PC-3 (cell line): ENCODE measurements around the gene PACSIN2. TPM values are rescaled to one million over a fixed set of nuclear protein-coding genes. Genes with fewer than 3 reads are reported as not detected.

Source experiments
- ATAC-seq: fragments of 200-7000 bp; cut with Tn5 transposase; 2 replicates; pipeline ENCODE4 v1.9.1; 2020; ENCODE audit warnings: mild to moderate bottlenecking, moderate library complexity
- BruUV-seq: library from RNA; stranded (reverse); fragments of 400-500 nt; replicated peaks from 2 replicates; lab custom pipeline; 2021; lab: Mats Ljungman, UMichigan
- CTCF ChIA-PET: fragments of 300-600 bp; sonication (Branson Sonifier 250); formaldehyde crosslinking; loops from one replicate; lab custom pipeline; 2022; ENCODE audit warnings: antibody characterized with exemption; lab: Charles Lee
- POLR2A ChIA-PET: fragments of 300-600 bp; sonication (Branson Sonifier 250); formaldehyde crosslinking; loops from one replicate; lab custom pipeline; 2022; ENCODE audit warnings: antibody characterized with exemption; ENCODE audit not compliant: unreplicated experiment; lab: Charles Lee
- DNase-seq: peaks from one replicate; pipeline ENCODE4 v3.0.0-alpha.2; 2015
- H2AFZ ChIP-seq: fragments of 300-600 bp; sonication (generic); 2 replicates; pipeline ENCODE4 v1.6.0; 2016; ENCODE audit warnings: antibody characterized with exemption, low read length
- H3F3A ChIP-seq: fragments of 300-600 bp; sonication (generic); one replicate; pipeline ENCODE4 v1.6.0; 2017; ENCODE audit warnings: antibody characterized with exemption, low read length, control low read depth, mild to moderate bottlenecking; ENCODE audit not compliant: unreplicated experiment
- H3K27ac ChIP-seq: fragments of 300-600 bp; sonication (generic); 2 replicates; pipeline ENCODE4 v1.5.1; 2016; ENCODE audit warnings: mild to moderate bottlenecking, low read length
- H3K27me3 ChIP-seq: fragments of 300-600 bp; sonication (generic); 2 replicates; pipeline ENCODE4 v1.6.1; 2016; ENCODE audit warnings: low read length, mixed read lengths
- H3K36me3 ChIP-seq: fragments of 300-600 bp; sonication (generic); 2 replicates; pipeline ENCODE4 v1.6.1; 2016; ENCODE audit warnings: low read depth, mixed run types, low read length, mixed read lengths
- H3K4me1 ChIP-seq: fragments of 300-600 bp; sonication (generic); 2 replicates; pipeline ENCODE4 v1.5.1; 2016; ENCODE audit warnings: low read length; ENCODE audit not compliant: insufficient read depth
- H3K4me2 ChIP-seq: fragments of 300-600 bp; sonication (generic); 2 replicates; pipeline ENCODE4 v1.6.0; 2016; ENCODE audit warnings: low read length
- H3K4me3 ChIP-seq: fragments of 300-600 bp; sonication (generic); 2 replicates; pipeline ENCODE4 v1.5.1; 2016; ENCODE audit warnings: mild to moderate bottlenecking, low read length, mixed read lengths
- H3K79me2 ChIP-seq: fragments of 300-600 bp; sonication (generic); 2 replicates; pipeline ENCODE4 v1.6.1; 2017; ENCODE audit warnings: low read length, mixed read lengths
- H3K9ac ChIP-seq: fragments of 300-600 bp; sonication (generic); 2 replicates; pipeline ENCODE4 v1.6.0; 2016; ENCODE audit warnings: mild to moderate bottlenecking, low read length
- H3K9me2 ChIP-seq: fragments of 300-600 bp; sonication (generic); replicated peaks from 2 replicates; pipeline ENCODE4 v1.6.1; 2016; ENCODE audit warnings: mixed run types, low read length, mixed read lengths
- H3K9me3 ChIP-seq: fragments of 300-600 bp; sonication (generic); 2 replicates; pipeline ENCODE4 v1.6.1; 2016; ENCODE audit warnings: low read length, mixed read lengths
- H4K20me1 ChIP-seq: fragments of 300-600 bp; sonication (generic); 2 replicates; pipeline ENCODE4 v1.6.1; 2016; ENCODE audit warnings: low read length, mixed read lengths
- EZH2 ChIP-seq: fragments of 300-600 bp; sonication (generic); IDR thresholded peaks from one replicate; pipeline ENCODE4 v1.6.1; 2017; ENCODE audit warnings: antibody characterized with exemption, mild to moderate bottlenecking, low read length; ENCODE audit not compliant: unreplicated experiment
- EZH2phosphoT487 ChIP-seq: fragments of 300-600 bp; sonication (generic); IDR thresholded peaks from 2 replicates; pipeline ENCODE4 v1.6.1; 2018; ENCODE audit warnings: mild to moderate bottlenecking, antibody characterized with exemption, low read length, borderline replicate concordance
- intact Hi-C: fragments of 100-400 bp; cut with micrococcal nuclease; formaldehyde crosslinking; loops from 2 replicates; pipeline ENCODE4 v1.9.0; 2023
- total RNA-seq: library from RNA; depleted of rRNA; stranded (reverse); fragments of >200 nt; gene quantifications from 2 replicates; pipeline ENCODE4 v1.2.3, GENCODE V29; 2014
- TF ChIP-seq, protein P1 (sequence below): fragments of 300-600 bp; sonication (generic); conservative IDR thresholded peaks from 2 replicates; pipeline ENCODE4 v1.5.1; 2017; ENCODE audit warnings: antibody characterized with exemption, low read depth, mild to moderate bottlenecking, low read length

Gene PACSIN2
- total RNA-seq, 1 experiment from 2014 or later, result 25.7 TPM

DNA sequence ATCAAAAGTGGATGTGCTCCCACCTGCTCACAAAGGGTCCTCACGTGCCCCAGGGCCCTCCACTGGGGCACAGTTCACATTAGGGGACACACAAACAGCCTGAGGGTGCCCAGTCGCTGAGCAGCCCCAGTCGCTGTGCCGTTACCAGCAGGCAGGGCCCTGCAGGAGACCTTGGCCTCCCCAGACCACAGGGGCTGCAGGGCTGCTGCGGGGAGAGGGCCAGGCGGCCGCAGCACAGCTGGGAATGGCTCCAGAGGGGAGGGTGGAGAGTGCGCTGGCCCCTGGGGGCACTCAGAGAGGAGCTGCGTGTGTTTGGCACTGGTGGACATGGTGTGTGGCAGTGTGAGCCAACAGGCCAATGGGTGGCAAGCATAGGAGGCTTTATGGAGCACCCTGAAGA is 20.3 kb upstream of the PACSIN2 start:
- Histone ChIP-seq H3K9me3 (no peaks in the 10 kb centered on the region), H3K27ac (no peak overlapping the region), H3K27me3 (no peaks in the 10 kb centered on the region), H3K9ac (no peak overlapping the region), H3F3A (no peaks in the 10 kb centered on the region), H3K36me3 (no peaks in the 10 kb centered on the region), H3K4me1 (no peaks in the 10 kb centered on the region), H3K4me3 (no peak overlapping the region), H2AFZ (no peak overlapping the region), H4K20me1 (no peaks in the 10 kb centered on the region), H3K79me2 (no peaks in the 10 kb centered on the region), H3K9me2 (no peaks in the 10 kb centered on the region), H3K4me2 (no peak overlapping the region)
- POLR2A ChIA-PET, result no interaction called here
- no TSS peak for BruUV-seq
- intact Hi-C loops, result no loop called here
- DNase-seq (no peak), ATAC-seq (no peak)
- CTCF ChIA-PET, result no interaction called here
- TF ChIP-seq, protein P1, sequence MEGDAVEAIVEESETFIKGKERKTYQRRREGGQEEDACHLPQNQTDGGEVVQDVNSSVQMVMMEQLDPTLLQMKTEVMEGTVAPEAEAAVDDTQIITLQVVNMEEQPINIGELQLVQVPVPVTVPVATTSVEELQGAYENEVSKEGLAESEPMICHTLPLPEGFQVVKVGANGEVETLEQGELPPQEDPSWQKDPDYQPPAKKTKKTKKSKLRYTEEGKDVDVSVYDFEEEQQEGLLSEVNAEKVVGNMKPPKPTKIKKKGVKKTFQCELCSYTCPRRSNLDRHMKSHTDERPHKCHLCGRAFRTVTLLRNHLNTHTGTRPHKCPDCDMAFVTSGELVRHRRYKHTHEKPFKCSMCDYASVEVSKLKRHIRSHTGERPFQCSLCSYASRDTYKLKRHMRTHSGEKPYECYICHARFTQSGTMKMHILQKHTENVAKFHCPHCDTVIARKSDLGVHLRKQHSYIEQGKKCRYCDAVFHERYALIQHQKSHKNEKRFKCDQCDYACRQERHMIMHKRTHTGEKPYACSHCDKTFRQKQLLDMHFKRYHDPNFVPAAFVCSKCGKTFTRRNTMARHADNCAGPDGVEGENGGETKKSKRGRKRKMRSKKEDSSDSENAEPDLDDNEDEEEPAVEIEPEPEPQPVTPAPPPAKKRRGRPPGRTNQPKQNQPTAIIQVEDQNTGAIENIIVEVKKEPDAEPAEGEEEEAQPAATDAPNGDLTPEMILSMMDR, result no peak
- TF ChIP-seq EZH2phosphoT487 (no peak), EZH2 (no peak)

- no peak overlapping the region for H3K4me2 ChIP-seq
- no peaks in the 10 kb centered on the region for H3K36me3 ChIP-seq
- H3K4me3 ChIP-seq, result no peak overlapping the region
- no TSS peak for BruUV-seq
- no peaks in the 10 kb centered on the region for H3K79me2 ChIP-seq
- ChIA-PET CTCF (no interaction called here), POLR2A (no interaction called here)
- no peak overlapping the region for H3K27ac ChIP-seq
- intact Hi-C loops, result no loop called here
- no peaks in the 10 kb centered on the region for H4K20me1 ChIP-seq
- no peak overlapping the region for H3K9ac ChIP-seq
- DNase-seq (no peak), ATAC-seq (no peak)
- TF ChIP-seq EZH2, result no peak
- no peak for TF ChIP-seq EZH2phosphoT487
- TF ChIP-seq, protein P1, result no peak
- no peaks in the 10 kb centered on the region for H3K9me2 ChIP-seq
- no peaks in the 10 kb centered on the region for H3K9me3 ChIP-seq
- no peaks in the 10 kb centered on the region for H3K27me3 ChIP-seq
- peaks cover 5% of the 10 kb centered on the region; the same call in 1 of the 2 replicates for H3K4me1 ChIP-seq
- H3F3A ChIP-seq, result no peaks in the 10 kb centered on the region
- H2AFZ ChIP-seq, result no peak overlapping the region
Observed at GRCh38 chr22:43031617-43032016, 16.7 kb upstream of the PACSIN2 start.

DNA sequence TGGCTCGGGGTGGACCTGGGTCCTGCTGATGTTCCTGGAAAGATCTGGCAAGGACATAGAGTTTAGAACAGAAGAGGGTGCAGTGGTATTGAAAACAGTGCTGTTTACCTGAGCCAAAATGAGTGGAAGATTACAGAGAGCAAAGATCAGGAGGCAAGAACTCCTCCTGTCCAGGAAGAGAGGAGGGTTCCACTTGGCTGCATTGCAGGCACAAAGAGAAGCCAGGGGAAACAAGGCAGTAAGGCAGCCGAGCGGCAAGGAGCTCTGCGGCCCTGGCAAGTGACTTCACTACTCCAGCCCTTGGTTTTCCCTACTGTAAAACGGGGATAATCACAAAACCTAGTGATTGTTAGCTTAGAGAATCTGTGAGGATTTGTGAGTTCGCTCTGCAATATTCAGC is 3.7 kb upstream of the PACSIN2 start:
- POLR2A ChIA-PET, result no interaction called here
- CTCF ChIA-PET, result no interaction called here
- intact Hi-C loops, result no loop called here

More for the DNA sequence above, 3.7 kb upstream of the PACSIN2 start:
- ATAC-seq (no peak), DNase-seq (no peak)
- TF ChIP-seq, protein P1, result no peak
- TF ChIP-seq EZH2, result no peak
- TF ChIP-seq EZH2phosphoT487, result no peak
- no peaks in the 10 kb centered on the region for H3K27me3 ChIP-seq
- no peaks in the 10 kb centered on the region for H3K9me2 ChIP-seq
- H3K9ac ChIP-seq, result no peak overlapping the region
- H3F3A ChIP-seq, result no peaks in the 10 kb centered on the region
- H3K4me1 ChIP-seq, result peaks cover 8% of the 10 kb centered on the region
- no peak overlapping the region for H3K4me3 ChIP-seq
- no peaks in the 10 kb centered on the region for H3K36me3 ChIP-seq
- no TSS peak for BruUV-seq
- peaks cover 10% of the 10 kb centered on the region for H3K79me2 ChIP-seq
- H3K9me3 ChIP-seq, result no peaks in the 10 kb centered on the region
- H4K20me1 ChIP-seq, result peaks cover 4% of the 10 kb centered on the region; the same call in 1 of the 2 replicates
- no peak overlapping the region for H3K27ac ChIP-seq
- H3K4me2 ChIP-seq, result no peak overlapping the region
- H2AFZ ChIP-seq, result no peak overlapping the region
